NCI-H2171 treated with DMSO at 0.1 percent for 48 hours (cell line): ENCODE data around the gene RGS14.
"Not testable (repeated sequence)": the region's sequence is repeated elsewhere in the genome, so short reads cannot be mapped to it uniquely, and the experiment has no call there.

Experiments
- DNase-seq: peaks from one replicate; lab custom pipeline; 2025; lab: John Stamatoyannopoulos, UW

The RGS14 gene

DNA sequence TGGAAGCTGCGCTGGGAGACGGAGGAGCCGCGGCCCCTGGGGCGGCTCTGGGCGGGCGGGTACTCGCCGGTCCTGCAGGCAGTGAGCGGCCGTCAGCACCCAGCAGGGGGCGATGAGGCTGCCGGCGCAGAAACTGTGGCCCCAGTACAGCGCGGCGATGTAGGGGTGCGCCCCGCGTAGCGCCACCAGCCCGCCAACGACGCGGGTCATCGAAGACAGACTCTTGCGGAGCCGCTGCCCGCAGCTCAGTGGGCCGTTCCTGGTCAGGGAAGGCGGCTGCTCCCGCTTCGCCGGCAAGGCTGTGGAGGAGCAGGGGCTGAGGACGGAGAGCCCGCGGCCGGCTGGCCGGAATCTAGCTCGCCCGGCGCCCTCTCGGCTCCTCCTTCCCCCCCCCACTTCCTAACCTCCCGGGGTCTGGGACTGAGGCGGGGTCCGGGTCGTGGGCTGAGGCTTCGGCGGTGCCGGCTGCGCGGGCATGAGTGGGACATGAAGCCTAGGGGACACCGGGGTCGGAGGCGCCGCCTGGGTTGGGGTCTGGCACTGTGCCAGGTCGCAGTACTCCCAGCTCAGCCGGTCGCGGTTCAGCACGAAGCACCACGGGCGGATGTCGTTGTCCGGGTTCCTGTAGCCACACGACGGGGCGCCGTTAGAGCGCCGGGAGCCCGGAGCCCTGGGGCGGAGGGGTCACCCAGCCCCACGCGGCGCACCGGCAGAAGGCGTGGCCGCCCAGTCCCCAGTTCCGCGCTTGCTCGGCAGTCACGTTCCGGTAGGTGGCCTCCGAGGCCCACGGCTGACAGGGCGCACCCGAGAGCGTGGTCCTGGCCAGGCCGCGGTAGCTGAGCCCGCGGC is 46.3 kb downstream of the RGS14 start:
- DNase-seq, result peak; percentile 55

DNA sequence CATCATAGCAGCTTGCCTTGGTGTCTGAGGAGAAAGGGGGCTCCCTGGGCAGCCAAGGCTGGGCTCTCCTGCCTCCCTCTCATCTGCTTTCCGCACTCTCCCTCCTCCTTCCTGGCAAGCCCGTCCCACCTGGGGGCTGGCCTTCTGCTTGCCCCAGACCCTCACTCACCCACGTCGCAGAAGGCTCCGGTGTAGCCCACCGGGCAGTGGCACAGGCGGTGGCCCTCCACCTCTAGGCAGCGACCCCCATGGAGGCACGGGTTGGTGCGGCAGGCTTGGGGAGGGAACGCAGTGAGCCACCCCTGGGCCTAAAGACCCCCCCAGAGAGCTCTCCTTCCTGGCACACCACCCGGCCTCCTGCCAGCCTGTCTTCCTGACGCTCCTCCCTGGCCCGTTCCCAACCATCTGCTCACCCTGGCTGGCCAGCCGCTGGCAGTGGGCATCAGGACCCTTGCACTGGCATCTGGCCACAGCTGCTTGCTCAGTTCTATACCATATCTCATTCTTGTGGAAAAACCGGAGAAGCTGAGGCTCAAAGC is 47.0 kb downstream of the RGS14 start:
- DNase-seq, result no peak

DNA sequence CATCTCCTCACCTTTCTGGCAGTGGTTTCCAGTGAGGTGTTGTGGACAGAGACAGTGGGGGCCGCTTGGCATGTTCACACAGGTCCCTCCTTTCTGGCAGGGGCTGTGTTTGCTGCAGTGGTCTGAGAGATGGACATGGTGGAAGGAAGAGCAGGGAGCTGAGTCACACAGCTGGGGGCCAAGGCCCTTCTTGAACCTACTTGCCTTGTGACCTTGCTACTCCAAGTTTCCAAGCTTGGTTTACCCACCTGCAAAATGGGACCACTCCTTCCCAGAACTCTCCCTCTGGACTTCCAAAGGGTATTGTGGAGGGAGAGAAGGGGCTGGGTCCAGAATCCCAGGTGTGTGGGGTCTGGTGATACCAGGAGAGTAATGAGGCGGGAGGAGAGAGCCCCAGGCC is 47.6 kb downstream of the RGS14 start:
- DNase-seq, result no peak

DNA sequence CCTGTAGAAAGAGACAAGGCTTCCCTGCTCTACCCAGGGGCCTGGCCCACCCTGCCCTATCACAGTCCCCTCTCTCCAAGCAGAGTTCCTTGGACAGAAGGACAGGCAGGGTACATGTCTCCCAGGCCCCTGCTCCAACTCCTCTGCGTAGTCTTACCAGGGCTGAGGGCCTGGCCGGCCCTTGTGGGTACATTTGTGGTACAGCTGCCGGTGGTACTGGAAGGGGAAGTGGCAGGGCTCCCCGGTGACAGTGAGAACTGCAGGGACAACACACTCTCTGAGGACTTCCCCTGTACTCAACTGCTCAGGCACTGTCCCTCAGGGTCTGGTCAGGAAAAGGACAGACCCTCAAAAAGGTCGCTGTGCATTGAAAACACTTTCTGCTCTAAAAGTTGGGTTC is 48.1 kb downstream of the RGS14 start:
- DNase-seq, result no peak

DNA sequence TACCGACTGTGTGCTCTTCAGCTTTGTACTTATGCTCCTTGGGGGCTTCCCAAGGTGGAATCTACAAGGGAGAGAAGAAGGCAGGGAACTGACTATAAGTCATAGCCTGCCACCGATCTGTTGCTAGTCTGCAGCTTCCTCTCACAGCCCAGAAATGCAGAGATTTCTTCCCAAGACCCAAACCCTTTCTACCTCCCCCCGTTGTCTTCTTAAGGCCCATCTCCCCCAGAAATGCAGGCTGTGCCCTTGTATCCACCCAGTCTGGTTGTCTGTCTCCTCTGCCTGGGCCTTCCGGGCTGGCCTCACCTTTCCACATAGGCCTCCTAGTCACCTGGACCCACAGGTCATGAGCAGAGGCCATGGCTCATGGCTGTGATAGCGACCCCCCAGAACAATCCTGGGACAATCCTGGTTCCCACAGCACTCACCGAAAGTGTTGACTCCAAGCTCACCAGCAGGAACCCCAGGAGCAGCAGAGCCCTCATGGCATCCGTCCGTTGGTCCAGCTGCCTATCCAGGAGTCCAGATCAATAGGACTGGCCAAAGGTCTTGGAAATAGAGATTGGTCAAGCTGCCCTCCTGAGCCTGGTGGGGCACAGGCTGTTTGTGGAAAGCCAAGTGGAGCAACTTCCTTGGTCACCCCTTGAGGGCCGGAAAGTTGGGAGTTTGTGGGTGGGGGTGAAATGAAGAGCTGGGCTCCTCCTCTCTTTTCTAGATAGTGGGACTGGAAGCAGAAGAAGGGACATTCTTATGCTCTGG is 51.5 kb downstream of the RGS14 start, which contains the start of gene F12:
F12 (minus strand) TSS at position 522 of the 759 bp plus-strand sequence; CDS start at position 485, 37 bp downstream.
- no peak for DNase-seq

DNA sequence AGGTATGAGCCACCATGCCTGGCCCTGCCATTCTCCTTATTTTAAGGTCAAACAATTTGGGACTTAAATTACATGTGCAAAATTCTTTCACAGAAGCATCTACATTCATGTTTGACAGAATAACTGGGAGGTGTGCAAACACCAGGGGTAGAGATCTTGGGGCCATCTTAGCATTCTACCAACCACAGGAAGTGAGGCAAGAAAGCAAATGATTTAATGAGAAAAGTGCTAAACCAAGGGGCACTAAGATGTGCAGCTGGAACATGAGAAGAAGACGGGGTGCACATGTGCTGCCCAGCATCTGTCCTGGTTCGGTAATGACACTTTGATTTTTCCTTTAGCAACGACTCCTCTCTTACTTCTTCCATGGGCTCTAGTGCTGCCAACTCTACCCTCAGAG is 52.9 kb downstream of the RGS14 start:
- DNase-seq, result no peak

DNA sequence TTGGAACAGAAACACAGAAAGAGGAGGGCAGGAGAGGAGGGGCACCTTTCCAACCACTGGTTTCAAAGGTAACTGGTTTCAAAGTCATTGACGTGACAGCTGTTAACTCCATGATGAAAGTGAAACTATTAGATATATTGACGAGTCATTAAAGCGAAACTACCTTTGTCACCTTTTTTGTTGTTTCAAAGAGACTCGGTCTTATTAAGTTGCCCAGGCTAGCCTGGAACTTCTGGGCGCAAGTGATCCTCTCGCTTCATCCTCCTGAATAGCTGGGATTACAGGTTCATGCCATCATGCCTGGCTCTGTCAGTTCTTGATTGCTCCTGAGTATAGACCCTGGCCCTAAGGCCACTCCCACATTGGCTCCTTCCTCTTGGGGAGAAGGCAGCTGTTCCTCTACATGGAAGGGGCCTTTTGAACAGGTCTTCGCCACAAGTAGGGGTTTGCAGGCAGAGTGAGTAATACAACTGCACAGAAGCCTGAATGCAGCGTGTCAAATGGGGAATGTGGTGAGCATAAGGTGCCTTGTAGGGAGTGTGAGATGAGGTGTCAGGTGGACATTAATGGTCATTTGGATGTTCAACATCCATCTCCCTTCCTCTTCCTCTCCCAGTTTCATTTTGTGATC is 55.0 kb downstream of the RGS14 start:
- DNase-seq, result no peak

DNA sequence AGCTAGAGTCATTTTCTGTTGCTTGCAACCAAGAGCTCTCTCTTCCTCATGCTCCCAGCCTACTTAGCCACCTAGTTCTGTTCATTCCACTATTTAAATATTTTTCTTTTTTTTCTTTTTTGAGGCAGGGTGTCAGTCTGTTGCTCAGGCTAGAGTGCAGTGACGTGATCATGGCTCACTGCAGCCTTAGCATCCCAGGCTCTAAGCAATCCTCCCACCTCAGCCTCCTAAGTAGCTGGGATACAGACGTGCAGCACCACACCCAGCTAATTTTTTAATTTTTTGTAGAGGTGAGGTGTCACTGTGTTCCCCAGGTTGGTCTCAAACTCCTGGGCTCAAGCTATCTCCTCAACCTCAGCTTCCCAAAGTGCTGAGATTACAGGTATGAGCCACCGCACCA is 56.8 kb downstream of the RGS14 start:
- no peak for DNase-seq

DNA sequence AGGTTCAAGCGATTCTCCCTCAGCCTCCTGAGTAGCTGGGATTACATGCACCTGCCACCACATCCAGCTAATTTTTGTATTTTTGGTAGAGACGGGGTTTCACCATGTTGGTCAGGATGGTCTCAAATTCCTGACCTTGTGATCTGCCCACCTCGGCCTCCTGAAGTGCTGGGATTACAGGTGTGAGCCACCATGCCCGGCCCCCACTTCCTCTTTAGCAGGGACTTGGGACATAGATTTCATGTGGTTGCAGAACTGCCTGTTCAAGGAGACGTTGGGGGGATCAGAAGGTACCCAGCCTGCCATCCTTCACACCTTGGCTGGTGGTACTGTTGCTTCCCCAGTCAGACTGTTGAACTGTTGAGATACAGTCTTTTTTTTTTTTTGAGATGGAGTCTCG is 59.4 kb downstream of the RGS14 start:
- not testable (repeated sequence) for DNase-seq

DNA sequence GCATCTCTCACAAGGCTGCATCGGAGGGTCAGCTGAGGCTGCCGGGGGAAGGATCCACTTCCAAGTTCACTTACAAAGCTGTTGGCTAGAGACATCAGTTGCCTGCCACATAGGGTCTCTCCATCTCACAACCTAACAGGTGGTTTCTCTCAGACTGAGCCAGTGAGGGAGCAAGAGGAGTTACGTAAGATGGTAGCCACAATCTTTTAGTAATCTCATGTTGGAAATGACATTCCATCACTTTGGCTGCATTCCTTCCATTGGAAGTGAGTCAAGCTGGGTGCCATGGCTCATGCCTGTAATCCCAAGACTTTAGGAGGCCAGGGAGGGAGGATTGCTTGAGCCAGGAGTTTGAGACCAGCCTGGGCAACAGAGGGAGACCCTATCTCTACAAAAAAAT is 61.3 kb downstream of the RGS14 start:
- no peak for DNase-seq

DNA sequence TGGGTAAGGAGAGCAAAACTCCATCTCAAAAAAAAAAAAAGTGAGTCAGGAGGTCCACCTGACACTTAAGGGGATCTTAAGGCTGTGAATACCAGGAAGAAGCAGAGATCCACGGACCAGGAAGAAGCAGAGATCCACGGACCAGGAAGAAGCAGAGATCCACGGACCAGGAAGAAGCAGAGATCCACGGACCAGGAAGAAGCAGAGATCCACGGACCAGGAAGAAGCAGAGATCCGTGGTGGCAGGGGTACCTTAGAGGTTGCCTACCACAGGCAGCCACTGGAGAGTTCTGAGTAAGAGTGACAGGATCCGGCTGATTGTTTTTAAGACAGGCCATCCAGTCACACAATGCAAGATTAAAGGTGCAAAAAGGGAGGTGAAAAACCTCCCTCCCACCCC is 62.7 kb downstream of the RGS14 start:
- DNase-seq, result not testable (repeated sequence)

DNA sequence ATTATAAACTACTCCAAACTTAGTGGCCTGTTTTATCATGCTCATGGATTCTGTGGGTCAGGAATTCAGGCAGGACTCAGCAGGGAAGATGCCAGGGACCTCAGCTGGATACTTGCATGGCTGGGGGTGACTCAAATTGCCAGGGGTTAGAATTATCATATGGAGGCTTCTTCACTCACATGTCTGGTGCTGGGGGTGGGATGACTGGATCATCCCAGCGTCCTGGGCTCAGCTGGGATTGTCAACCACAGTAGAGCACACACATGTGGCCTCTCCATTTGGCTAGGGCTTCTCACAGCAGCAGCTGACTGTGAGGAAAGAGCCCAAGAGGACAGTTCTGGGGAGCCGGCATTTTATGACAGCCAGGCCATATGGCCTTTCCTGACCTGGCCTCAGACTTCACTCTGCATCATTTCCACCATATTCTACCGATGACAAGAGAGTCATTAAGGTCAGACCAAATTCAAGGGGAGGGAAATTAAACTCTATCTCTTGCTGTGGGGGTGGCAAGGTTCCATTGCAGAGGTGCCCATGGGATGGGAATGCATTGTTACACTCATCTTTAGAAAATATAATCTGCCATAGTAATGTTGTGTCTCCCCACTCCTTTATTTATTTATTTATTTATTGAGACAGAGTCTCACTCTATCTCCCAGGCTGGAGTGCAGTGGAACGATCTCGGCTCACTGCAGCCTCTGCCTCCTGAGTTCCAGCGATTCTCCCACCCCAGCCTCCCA is 63.5 kb downstream of the RGS14 start:
- DNase-seq, result no peak
